IMR-90 (cell line): ENCODE data around the gene PRKN. TPM values are rescaled to one million over a fixed set of nuclear protein-coding genes. Genes with fewer than 3 reads are reported as not detected.

Experiments used
- ATAC-seq: fragments of 200-7000 bp; cut with Tn5 transposase; 2 replicates; pipeline ENCODE4 v1.9.1; 2020; ENCODE audit warnings: low read depth, mild to moderate bottlenecking, moderate library complexity
- BruUV-seq: library from RNA; stranded (reverse); fragments of 400-500 nt; replicated peaks from 2 replicates; lab custom pipeline; 2021; lab: Mats Ljungman, UMichigan
- CTCF ChIA-PET: fragments of 300-600 bp; formaldehyde crosslinking; extraction: SDS; loops from one replicate; lab custom pipeline; 2021; ENCODE audit warnings: antibody characterized with exemption; lab: Yijun Ruan, JAX
- POLR2A ChIA-PET: fragments of 300-600 bp; sonication (Branson Sonifier 250); formaldehyde crosslinking; loops from one replicate; lab custom pipeline; 2022; ENCODE audit warnings: antibody characterized with exemption; ENCODE audit not compliant: unreplicated experiment; lab: Charles Lee
- DNase-seq: peaks from one replicate; pipeline ENCODE4 v3.0.0; 2013
- H2AFZ ChIP-seq: replicated peaks from 2 replicates; pipeline ENCODE3; 2013; ENCODE audit warnings: low read length, mild to moderate bottlenecking; ENCODE audit not compliant: poor library complexity
- H2AK5ac ChIP-seq: 2 replicates; pipeline ENCODE4 v1.6.1; 2013; ENCODE audit warnings: low read depth, low read length, inconsistent platforms
- H2AK9ac ChIP-seq: replicated peaks from 2 replicates; pipeline ENCODE3; 2013; ENCODE audit warnings: mild to moderate bottlenecking, low read depth, low read length, moderate library complexity; ENCODE audit not compliant: poor library complexity
- H2BK120ac ChIP-seq: 2 replicates; pipeline ENCODE4 v1.6.1; 2013; ENCODE audit warnings: low read depth, low read length, inconsistent platforms
- H2BK15ac ChIP-seq: 3 replicates; pipeline ENCODE4 v1.6.1; 2013; ENCODE audit warnings: low read depth, low read length, inconsistent platforms
- H2BK20ac ChIP-seq: 2 replicates; pipeline ENCODE4 v1.6.1; 2013; ENCODE audit warnings: low read depth, mild to moderate bottlenecking, inconsistent platforms, low read length, moderate library complexity
- H2BK5ac ChIP-seq: 2 replicates; pipeline ENCODE4 v1.6.1; 2013; ENCODE audit warnings: mild to moderate bottlenecking, low read depth, low read length, inconsistent platforms; ENCODE audit not compliant: poor library complexity, severe bottlenecking
- H3K14ac ChIP-seq: replicated peaks from 2 replicates; pipeline ENCODE4 v1.6.1; 2013; ENCODE audit warnings: low read depth, low read length, inconsistent platforms
- H3K18ac ChIP-seq: 2 replicates; pipeline ENCODE4 v1.6.1; 2013; ENCODE audit warnings: low read depth, low read length, control low read depth
- H3K23ac ChIP-seq: 2 replicates; pipeline ENCODE4 v1.6.1; 2013; ENCODE audit warnings: low read depth, low read length, inconsistent platforms
- H3K27ac ChIP-seq: 2 replicates; pipeline ENCODE4 v1.5.1; 2013; ENCODE audit warnings: mild to moderate bottlenecking, control low read depth, low read length; ENCODE audit not compliant: insufficient read depth
- H3K27me3 ChIP-seq: 2 replicates; pipeline ENCODE4 v1.6.1; 2013; ENCODE audit warnings: low read length; ENCODE audit not compliant: control insufficient read depth, insufficient read depth
- H3K36me3 ChIP-seq: 2 replicates; pipeline ENCODE4 v1.6.1; 2013; ENCODE audit warnings: low read length, mixed read lengths; ENCODE audit not compliant: control insufficient read depth, insufficient read depth
- H3K4ac ChIP-seq: 2 replicates; pipeline ENCODE4 v1.6.1; 2013; ENCODE audit warnings: low read depth, low read length, inconsistent platforms
- H3K4me1 ChIP-seq: 2 replicates; pipeline ENCODE4 v1.6.1; 2013; ENCODE audit warnings: low read length, mixed read lengths; ENCODE audit not compliant: control insufficient read depth, insufficient read depth
- H3K4me2 ChIP-seq: 2 replicates; pipeline ENCODE4 v1.6.1; 2013; ENCODE audit warnings: low read depth, mild to moderate bottlenecking, control low read depth, low read length, moderate library complexity
- H3K4me3 ChIP-seq: 2 replicates; pipeline ENCODE4 v1.5.1; 2013; ENCODE audit warnings: low read depth, mild to moderate bottlenecking, control low read depth, low read length, moderate library complexity; ENCODE audit not compliant: insufficient read depth
- H3K56ac ChIP-seq: 2 replicates; pipeline ENCODE4 v1.6.1; 2013; ENCODE audit warnings: low read length, inconsistent platforms; ENCODE audit not compliant: insufficient read depth; ENCODE audit errors: extremely low read depth
- H3K79me1 ChIP-seq, 2 experiments: 2 replicates each; pipeline ENCODE4 v1.6.1; 2013; ENCODE audit warnings: low read length in 2 of 2, inconsistent platforms in 1 of 2, low read depth in 1 of 2
- H3K9ac ChIP-seq: 2 replicates; pipeline ENCODE4 v1.6.1; 2013; ENCODE audit warnings: low read depth, low read length, control low read depth
- H3K9me1 ChIP-seq: 2 replicates; pipeline ENCODE4 v1.6.1; 2013; ENCODE audit warnings: low read length, inconsistent platforms; ENCODE audit not compliant: insufficient read depth
- H3K9me3 ChIP-seq: 2 replicates; pipeline ENCODE4 v1.6.1; 2013; ENCODE audit warnings: low read length; ENCODE audit not compliant: control insufficient read depth, insufficient read depth
- H4K20me1 ChIP-seq: 2 replicates; pipeline ENCODE4 v1.6.1; 2013; ENCODE audit warnings: low read length, inconsistent platforms; ENCODE audit not compliant: insufficient read depth
- H4K5ac ChIP-seq: 2 replicates; pipeline ENCODE4 v1.6.1; 2013; ENCODE audit warnings: mild to moderate bottlenecking, low read depth, low read length, control low read depth
- H4K8ac ChIP-seq, 2 experiments: 2 replicates each; pipeline ENCODE4 v1.6.1; 2013; ENCODE audit warnings: low read depth in 2 of 2, low read length in 2 of 2, control low read depth in 1 of 2, inconsistent platforms in 1 of 2
- H4K91ac ChIP-seq: 2 replicates; pipeline ENCODE4 v1.6.1; 2013; ENCODE audit warnings: low read depth, low read length, inconsistent platforms; ENCODE audit not compliant: insufficient read depth
- BHLHE40 ChIP-seq: fragments of 150-350 bp; IDR thresholded peaks from 2 replicates; pipeline ENCODE4 v1.6.1; 2016; ENCODE audit warnings: mild to moderate bottlenecking, low read depth, low read length
- CEBPB ChIP-seq: IDR thresholded peaks from 2 replicates; pipeline ENCODE4 v1.6.1; 2012; ENCODE audit warnings: low read depth, low read length, improper control_type of control experiment
- CHD1 ChIP-seq: IDR thresholded peaks from 2 replicates; pipeline ENCODE4 v1.6.1; 2012; ENCODE audit warnings: low read depth, low read length, improper control_type of control experiment
- FOS ChIP-seq: fragments of 150-350 bp; IDR thresholded peaks from 2 replicates; pipeline ENCODE4 v1.6.1; 2016; ENCODE audit warnings: low read depth, low read length
- MAFK ChIP-seq: IDR thresholded peaks from 2 replicates; pipeline ENCODE4 v1.6.1; 2012; ENCODE audit warnings: low read depth, low read length, improper control_type of control experiment
- MXI1 ChIP-seq: IDR thresholded peaks from 2 replicates; pipeline ENCODE4 v1.6.1; 2012; ENCODE audit warnings: low read depth, mild to moderate bottlenecking, low read length, moderate library complexity, borderline replicate concordance
- NFE2L2 ChIP-seq: fragments of 150-350 bp; IDR thresholded peaks from 2 replicates; pipeline ENCODE4 v1.6.1; 2016; ENCODE audit warnings: low read depth, mild to moderate bottlenecking, low read length
- POLR2A ChIP-seq: IDR thresholded peaks from 2 replicates; pipeline ENCODE4 v1.6.1; 2012; ENCODE audit warnings: mild to moderate bottlenecking, low read depth, low read length
- RCOR1 ChIP-seq: IDR thresholded peaks from 2 replicates; pipeline ENCODE4 v1.6.1; 2012; ENCODE audit warnings: mild to moderate bottlenecking, low read length, improper control_type of control experiment; ENCODE audit not compliant: insufficient replicate concordance
- RFX5 ChIP-seq: IDR thresholded peaks from 2 replicates; pipeline ENCODE4 v1.8.0; 2012; ENCODE audit warnings: low read depth, mild to moderate bottlenecking, low read length, moderate library complexity
- SMC3 ChIP-seq: fragments of 150-350 bp; IDR thresholded peaks from 2 replicates; pipeline ENCODE4 v1.6.1; 2016; ENCODE audit warnings: low read depth, mild to moderate bottlenecking, antibody characterized with exemption, low read length, moderate library complexity
- WGBS, 2 experiments: methylation state at CpG; one replicate each; pipeline versions ENCODE4 v1.1.5 to v1.1.7; 2013; ENCODE audit warnings: missing lambda C conversion rate in 2 of 2; ENCODE audit not compliant: insufficient read length in 1 of 2; ENCODE audit errors: extremely low coverage in 2 of 2; 5-methylcytosine and 5-hydroxymethylcytosine counted together
- dilution Hi-C: fragments of 300-500 bp; cut with HindIII; formaldehyde crosslinking; loops from one replicate; pipeline ENCODE4 v1.14.3; 2018; ENCODE audit warnings: low sequenced_read_pairs; ENCODE audit not compliant: unreplicated experiment
- in situ Hi-C: fragments of 300-500 bp; cut with MboI; formaldehyde crosslinking; loops from 3 replicates; pipeline ENCODE4 v1.14.3; 2019; ENCODE audit warnings: low sequenced_read_pairs, inconsistent platforms, mixed read lengths
- intact Hi-C: fragments of 100-400 bp; cut with micrococcal nuclease; formaldehyde crosslinking; loops from 2 replicates; pipeline ENCODE4 v1.10.0; 2022
- polyA plus RNA-seq, 3 experiments: library from polyadenylated mRNA; depleted of rRNA; stranded (reverse); fragments of >200 nt; gene quantifications; 2 replicates each; pipeline ENCODE4 v1.2.3, GENCODE V29; 2012; ENCODE audit warnings: low replicate concordance in 1 of 3
- total RNA-seq: library from RNA; depleted of rRNA; stranded (reverse); fragments of >200 nt; gene quantifications from 2 replicates; pipeline ENCODE4 v1.2.3, GENCODE V29; 2012
- TF ChIP-seq, protein P1 (sequence below): fragments of 150-350 bp; IDR thresholded peaks from 2 replicates; pipeline ENCODE4 v1.6.1; 2016; ENCODE audit warnings: low read depth, mild to moderate bottlenecking, low read length, moderate library complexity, borderline replicate concordance
- TF ChIP-seq, protein P2 (sequence below): conservative IDR thresholded peaks from 2 replicates; pipeline ENCODE4 v1.5.1; 2012; ENCODE audit warnings: mild to moderate bottlenecking, low read depth, low read length, improper control_type of control experiment

Gene PRKN
- total and polyA plus RNA-seq, 2 of the 4 experiments (the other 2 are of a cell fraction), result 0.15 to 0.18 TPM

GRCh38 chr6:161749576-161749975, 978.0 kb downstream of the PRKN start:
- dilution Hi-C loops, result no loop called here
- no peaks in the 10 kb centered on the region for H3K79me1 ChIP-seq
- H3K27me3 ChIP-seq, result no peaks in the 10 kb centered on the region
- no peak overlapping the region for H3K18ac ChIP-seq
- H3K4me2 ChIP-seq, result no peak overlapping the region
- H2AK5ac ChIP-seq, result no peak overlapping the region
- POLR2A ChIA-PET, result no interaction called here
- H2BK120ac ChIP-seq, result no peak overlapping the region
- WGBS, 2 experiments, result no CpG with 5 or more reads among the region's 4 CpGs
- no peak overlapping the region for H2AFZ ChIP-seq
- H4K8ac ChIP-seq, result no peak overlapping the region
- H2AK9ac ChIP-seq, result no peak overlapping the region
- BruUV-seq, result no TSS peak
- H3K9ac ChIP-seq, result no peak overlapping the region
- no peak overlapping the region for H4K5ac ChIP-seq
- no peak overlapping the region for H3K14ac ChIP-seq
- TF ChIP-seq, protein P1, sequence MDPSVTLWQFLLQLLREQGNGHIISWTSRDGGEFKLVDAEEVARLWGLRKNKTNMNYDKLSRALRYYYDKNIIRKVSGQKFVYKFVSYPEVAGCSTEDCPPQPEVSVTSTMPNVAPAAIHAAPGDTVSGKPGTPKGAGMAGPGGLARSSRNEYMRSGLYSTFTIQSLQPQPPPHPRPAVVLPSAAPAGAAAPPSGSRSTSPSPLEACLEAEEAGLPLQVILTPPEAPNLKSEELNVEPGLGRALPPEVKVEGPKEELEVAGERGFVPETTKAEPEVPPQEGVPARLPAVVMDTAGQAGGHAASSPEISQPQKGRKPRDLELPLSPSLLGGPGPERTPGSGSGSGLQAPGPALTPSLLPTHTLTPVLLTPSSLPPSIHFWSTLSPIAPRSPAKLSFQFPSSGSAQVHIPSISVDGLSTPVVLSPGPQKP, result no peak
- no peak for TF ChIP-seq FOS
- TF ChIP-seq SMC3, result no peak
- TF ChIP-seq CHD1, result no peak
- no peak for TF ChIP-seq CEBPB
- no peak for TF ChIP-seq MXI1
- TF ChIP-seq POLR2A, result no peak
- no peak for TF ChIP-seq RFX5
- no peak for TF ChIP-seq BHLHE40
- no peak for TF ChIP-seq NFE2L2
- no peak for TF ChIP-seq MAFK
- TF ChIP-seq, protein P2, sequence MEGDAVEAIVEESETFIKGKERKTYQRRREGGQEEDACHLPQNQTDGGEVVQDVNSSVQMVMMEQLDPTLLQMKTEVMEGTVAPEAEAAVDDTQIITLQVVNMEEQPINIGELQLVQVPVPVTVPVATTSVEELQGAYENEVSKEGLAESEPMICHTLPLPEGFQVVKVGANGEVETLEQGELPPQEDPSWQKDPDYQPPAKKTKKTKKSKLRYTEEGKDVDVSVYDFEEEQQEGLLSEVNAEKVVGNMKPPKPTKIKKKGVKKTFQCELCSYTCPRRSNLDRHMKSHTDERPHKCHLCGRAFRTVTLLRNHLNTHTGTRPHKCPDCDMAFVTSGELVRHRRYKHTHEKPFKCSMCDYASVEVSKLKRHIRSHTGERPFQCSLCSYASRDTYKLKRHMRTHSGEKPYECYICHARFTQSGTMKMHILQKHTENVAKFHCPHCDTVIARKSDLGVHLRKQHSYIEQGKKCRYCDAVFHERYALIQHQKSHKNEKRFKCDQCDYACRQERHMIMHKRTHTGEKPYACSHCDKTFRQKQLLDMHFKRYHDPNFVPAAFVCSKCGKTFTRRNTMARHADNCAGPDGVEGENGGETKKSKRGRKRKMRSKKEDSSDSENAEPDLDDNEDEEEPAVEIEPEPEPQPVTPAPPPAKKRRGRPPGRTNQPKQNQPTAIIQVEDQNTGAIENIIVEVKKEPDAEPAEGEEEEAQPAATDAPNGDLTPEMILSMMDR, result no peak
- no peak for TF ChIP-seq RCOR1
- no peaks in the 10 kb centered on the region for H3K4me1 ChIP-seq
- H3K56ac ChIP-seq, result no peak overlapping the region
- H3K4ac ChIP-seq, result no peak overlapping the region
- H3K9me3 ChIP-seq, result peaks cover 27% of the 10 kb centered on the region
- CTCF ChIA-PET, result no interaction called here
- ATAC-seq (no peak), DNase-seq (no peak)
- no peaks in the 10 kb centered on the region for H4K20me1 ChIP-seq
- intact Hi-C loops, result no loop called here
- no peak overlapping the region for H3K23ac ChIP-seq
- H2BK20ac ChIP-seq, result no peak overlapping the region
- in situ Hi-C loops, result no loop called here
- H3K9me1 ChIP-seq, result no peaks in the 10 kb centered on the region
- H3K4me3 ChIP-seq, result no peak overlapping the region
- no peaks in the 10 kb centered on the region for H3K36me3 ChIP-seq
- no peak overlapping the region for H4K91ac ChIP-seq
- H3K27ac ChIP-seq, result no peak overlapping the region
- H2BK5ac ChIP-seq, result no peak overlapping the region
- no peak overlapping the region for H2BK15ac ChIP-seq
